MV-4-11 (cell line): Measurements from ENCODE around the gene C5AR2.
"Not testable (repeated sequence)": the region's sequence is repeated elsewhere in the genome, so short reads cannot be mapped to it uniquely, and the experiment has no call there.

Experiments
- DNase-seq: peaks from one replicate; lab custom pipeline; 2025; lab: John Stamatoyannopoulos, UW

C5AR2 gene

GRCh38 chr19:47331931-47332547 is at the start of gene C5AR2:
Gene C5AR2 (plus strand): TSS chr19:47332175. CDS start chr19:47340800, 8,625 bp downstream.
- no peak for DNase-seq

DNA sequence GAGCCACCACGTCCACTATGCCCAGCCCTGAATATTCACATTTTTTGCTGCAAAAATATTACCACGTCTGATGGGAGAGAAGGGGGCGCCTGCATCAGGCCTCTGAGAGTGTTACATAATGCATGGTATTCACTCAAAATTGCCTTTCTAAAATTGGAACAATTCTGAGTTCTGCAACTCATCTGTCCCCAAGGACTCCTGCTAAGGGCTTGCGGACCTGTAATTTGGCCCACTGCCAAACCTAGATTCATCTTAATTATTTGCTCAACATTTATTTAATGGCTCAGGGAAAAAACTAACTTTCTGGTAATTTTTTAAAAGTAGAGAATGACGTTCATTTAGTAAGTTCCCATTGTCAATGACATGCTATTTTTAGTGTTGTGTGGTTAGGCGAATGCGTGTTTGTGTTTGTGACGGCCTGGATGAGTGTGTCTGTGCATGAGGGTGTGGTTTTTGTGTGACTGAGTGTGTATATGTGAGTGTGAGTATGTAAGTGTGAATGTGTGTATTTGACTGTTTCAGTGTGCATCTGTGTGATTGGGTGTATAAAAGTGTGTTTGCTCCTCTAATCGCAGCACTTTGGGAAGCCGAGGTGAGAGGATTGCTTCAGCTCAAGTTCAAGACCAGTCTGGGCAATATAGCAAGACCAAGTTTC is 48.4 kb upstream of the C5AR2 start:
- peak; percentile 63 for DNase-seq

GRCh38 chr19:47284324-47284899 is 47.6 kb upstream of the C5AR2 start:
- DNase-seq = peak; percentile 48

GRCh38 chr19:47296036-47296435 is 35.9 kb upstream of the C5AR2 start:
- DNase-seq = peak; percentile 65

GRCh38 chr19:47300867-47301266 is 31.1 kb upstream of the C5AR2 start:
- DNase-seq = not testable (repeated sequence)

DNA sequence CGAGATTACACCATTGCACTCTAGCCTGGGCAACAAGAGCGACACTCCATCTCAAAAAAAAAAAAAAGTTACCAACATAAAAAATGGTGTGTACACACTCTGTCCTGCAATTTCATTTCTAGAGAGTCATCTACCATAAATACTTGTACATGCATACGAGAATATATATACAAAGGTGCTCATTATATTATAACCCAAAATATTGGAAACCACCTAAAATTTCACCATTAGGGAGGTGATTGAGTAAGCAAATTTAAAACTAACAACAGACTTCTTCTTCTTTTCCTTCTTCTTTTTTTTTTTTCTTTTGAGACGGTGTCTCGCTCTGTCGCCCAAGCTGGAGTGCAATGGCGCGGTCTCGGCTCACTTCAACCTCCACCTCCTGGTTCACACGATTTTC is 29.7 kb upstream of the C5AR2 start:
- DNase-seq = no peak

DNA sequence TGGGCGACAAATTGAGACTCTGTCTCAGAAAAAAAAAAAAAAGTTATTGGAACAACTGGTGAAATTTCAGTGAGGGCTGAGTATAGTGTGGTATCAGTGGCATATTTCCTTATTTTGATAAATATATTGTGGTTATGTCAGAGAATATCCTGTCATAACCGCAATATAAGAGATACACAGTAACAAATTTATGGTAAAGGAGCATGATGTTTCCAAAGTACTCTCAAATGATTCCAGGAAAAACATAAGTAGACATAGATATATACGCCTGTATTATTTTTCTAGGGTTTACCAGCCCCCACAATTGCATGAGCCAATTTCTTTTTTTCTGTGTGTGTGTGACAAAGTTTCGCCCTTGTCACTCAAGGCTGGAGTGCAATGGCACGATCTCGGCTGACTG is 28.0 kb upstream of the C5AR2 start:
- DNase-seq = no peak

- peak; percentile 65 for DNase-seq
These were observed 26.6 kb upstream of the C5AR2 start for GRCh38 chr19:47305309-47305751.

DNA sequence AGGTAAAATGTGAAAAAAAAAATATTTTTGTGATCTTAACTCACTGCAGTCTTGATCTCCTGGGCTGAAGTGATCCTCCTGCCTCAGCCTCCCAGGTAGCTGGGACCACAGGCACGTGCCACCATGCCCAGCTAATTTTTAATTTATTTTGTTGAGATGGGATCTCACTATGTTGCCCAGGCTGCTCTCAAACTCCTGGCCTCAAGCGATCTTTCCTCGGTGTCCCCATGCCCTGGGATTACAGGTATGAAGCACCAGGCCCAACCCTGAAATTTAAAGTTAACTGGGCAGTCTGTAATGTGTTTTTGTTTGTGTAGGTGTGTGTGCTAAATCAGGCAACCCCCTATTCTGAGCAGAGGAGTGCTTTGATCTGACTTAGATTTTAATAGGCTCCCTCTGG is 25.7 kb upstream of the C5AR2 start:
- no peak for DNase-seq

- no peak for DNase-seq
These were observed 22.9 kb upstream of the C5AR2 start for GRCh38 chr19:47309038-47309437.

GRCh38 chr19:47309608-47310007 is 22.4 kb upstream of the C5AR2 start, which contains the start of gene C5AR1:
Gene C5AR1 (plus strand): TSS chr19:47309861. CDS start chr19:47309896, 35 bp downstream.
- DNase-seq = peak; percentile 20

GRCh38 chr19:47310323-47310722 is 21.7 kb upstream of the C5AR2 start:
- DNase-seq = no peak

DNA sequence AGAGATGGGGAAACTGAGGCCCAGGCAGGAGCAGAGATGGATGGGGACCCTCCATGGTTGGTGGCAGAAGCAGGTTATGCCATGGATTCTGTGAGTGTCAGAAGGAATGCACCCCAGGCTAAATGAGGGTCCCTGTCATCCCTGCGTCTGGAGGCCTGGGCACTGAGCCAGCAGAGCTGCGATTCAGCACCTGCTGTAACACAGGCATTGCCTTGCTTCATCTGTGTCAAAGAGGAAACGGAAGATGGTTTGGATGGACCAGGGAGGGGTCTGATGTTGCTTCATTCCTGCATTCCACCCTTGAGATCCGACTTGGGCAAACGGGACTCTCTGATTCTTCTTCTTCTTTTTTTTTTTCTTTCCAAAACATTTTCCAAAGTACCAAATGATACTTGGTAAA is 21.2 kb upstream of the C5AR2 start:
- peak; percentile 88 for DNase-seq

- DNase-seq = no peak
These were observed 19.5 kb upstream of the C5AR2 start for GRCh38 chr19:47312366-47313006.

DNA sequence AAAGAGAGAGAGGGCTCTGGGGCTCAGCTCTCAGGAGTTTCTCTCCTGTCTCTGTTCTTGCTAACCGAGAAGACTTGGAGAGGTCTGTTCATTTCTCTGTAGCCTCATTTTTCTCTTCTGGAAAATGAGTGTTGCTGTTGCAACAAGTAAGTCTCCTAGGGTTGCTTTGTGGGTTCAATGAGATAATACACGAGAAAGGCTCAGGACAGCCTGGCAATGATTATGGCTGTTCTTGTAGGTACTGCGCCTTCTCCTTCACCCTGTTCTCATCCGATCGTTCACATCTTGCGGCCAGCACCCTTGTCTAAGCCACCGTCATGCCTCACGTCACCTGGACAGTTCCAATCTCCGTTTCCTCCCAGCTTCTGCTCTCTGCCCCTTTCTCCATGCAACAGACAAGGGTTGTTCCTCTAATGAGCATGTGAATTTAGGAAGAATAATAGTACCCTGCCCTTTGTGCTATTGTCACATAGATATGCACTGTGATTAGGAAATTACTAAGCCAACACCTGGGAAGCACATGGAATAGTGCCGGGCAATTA is 18.1 kb upstream of the C5AR2 start:
- no peak for DNase-seq

GRCh38 chr19:47315125-47315821 is 16.7 kb upstream of the C5AR2 start:
- peak; percentile 99 for DNase-seq

DNA sequence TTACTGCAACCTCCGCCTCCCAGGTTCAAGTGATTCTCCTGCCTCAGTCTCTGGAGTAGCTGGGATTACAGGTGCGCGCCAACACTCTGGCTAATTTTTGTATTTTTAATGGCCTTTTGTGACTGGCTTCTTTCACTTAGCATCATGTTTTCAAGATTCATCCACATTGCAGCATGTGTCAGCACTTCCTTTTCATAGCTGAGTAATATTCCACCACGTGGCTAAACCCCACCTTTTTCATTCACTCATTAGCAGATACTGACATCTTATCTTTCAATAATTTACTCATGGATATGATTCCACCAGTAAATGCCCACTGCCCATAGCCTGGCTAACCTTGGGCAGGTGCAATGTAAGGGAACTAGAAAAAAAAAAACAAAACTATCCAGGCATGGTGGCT is 15.5 kb upstream of the C5AR2 start:
- DNase-seq = no peak

GRCh38 chr19:47319923-47320871 is 11.8 kb upstream of the C5AR2 start:
- DNase-seq = no peak

- no peak for DNase-seq
These were observed 10.3 kb upstream of the C5AR2 start for GRCh38 chr19:47321630-47322029.

GRCh38 chr19:47322058-47322457 is 9.9 kb upstream of the C5AR2 start:
- DNase-seq = peak; percentile 82

DNA sequence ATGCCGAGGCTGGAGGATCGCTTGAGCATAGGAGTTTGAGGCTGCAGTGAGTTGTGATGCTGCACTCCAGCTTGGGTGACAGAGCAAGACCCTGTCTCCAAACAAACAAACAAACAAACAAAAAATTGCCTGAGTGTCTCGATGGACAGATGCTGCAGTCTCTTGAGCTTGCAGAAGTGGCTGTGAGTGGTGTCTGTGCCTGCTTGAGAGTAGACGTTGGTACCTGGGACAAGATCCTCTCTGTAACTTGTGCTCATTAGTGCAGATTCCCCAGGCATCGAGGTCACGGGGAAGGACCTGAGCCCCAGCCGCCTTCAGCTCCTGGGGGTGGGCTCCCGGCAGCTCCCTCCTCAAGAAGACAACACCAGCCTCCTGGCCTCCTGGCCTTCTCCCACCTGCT is 8.6 kb upstream of the C5AR2 start:
- no peak for DNase-seq
